Coronary artery (tissue), 2 donors: ENCODE results near the gene HSPA12A.

Source experiments
- DNase-seq: peaks from one replicate; pipeline ENCODE4 v3.0.0-alpha.2; 2017; ENCODE audit warnings: low spot score
- H3K27ac ChIP-seq, 2 donors: fragments of 200-600 bp; sonication (generic); one replicate each; pipeline ENCODE4 v1.5.1; 2016 to 2019
- H3K4me3 ChIP-seq: fragments of 200-600 bp; sonication (generic); 2 replicates; pipeline ENCODE4 v1.5.1; 2016; ENCODE audit warnings: mild to moderate bottlenecking, moderate library complexity
- CTCF ChIP-seq: fragments of 200-600 bp; sonication (generic); IDR thresholded peaks from one replicate; pipeline ENCODE4 v1.5.1; 2019; ENCODE audit warnings: antibody characterized with exemption

HSPA12A gene

DNA sequence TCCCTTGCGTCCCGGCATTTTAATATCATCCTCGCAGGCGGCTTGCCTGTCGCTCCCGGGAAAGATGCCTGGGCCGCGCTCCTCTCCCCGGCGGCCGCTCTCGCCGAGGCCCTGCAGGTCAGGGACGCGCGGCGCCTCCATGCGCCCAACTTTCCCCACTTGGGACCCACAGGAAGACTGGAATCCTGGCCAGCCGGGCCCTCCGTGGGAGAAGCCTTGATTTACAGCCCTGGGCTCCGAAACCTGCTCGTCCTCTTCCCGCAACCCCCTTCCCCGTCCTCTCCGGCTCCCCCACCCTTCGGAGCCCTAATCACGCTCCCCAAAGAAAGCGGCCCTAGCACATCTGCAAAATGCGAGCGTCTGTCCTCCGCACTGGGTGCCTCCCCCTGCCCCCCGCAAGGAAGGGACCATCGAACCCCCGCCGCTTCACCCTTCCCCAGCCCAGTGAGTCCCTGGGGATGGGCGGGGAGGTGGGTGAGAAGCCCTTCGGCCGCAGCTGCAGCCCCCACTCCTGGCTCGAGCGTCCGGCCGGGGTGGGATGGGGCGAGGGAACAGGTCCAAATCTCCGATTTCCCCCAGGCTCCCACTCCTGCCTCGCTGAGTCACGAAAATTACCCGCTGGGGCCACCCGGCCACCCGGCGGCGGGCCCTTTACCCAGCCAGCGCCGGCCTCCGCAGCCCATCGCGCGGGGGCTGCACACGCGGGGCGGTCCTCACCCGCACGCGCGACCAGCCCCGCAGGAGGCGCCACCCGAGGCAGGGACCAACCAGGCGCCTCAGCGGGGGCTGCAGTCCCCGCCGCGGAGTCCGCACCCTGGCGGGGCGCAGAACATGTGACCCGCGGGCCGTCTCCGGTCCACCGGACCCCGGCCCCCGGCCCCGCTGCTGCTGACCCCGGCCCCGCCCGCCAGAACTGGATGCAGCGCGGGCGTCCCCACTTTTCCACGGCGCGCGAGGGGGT lies 695 bp downstream of the HSPA12A start:
- TF ChIP-seq CTCF = no peak
- Histone ChIP-seq H3K27ac (peak overlapping the region; percentile 93 to 94), H3K4me3 (peak overlapping the region; percentile 94)
- DNase-seq = peak; percentile 79

DNA sequence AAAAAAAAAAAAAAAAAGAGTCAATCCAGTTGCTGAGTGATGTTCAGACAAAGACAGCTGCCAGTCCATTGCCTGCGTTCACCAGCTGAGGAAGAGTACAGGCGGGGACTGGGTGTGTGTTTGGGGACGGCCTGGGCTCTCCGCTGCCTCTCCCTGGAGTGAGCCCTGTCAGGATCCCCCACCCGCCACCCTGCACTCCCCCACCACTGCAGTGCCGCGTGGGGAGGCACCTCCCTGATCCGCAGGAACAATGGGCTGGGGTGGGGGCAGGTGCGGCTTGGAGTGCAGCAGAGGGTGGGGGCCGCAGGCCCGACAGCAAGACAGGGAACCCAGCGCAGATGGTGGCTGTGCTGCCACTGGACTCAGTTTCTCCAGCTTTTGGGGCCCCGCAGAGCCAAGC lies 1.4 kb downstream of the HSPA12A start:
- no peak for DNase-seq
- Histone ChIP-seq H3K27ac (peak overlapping the region; percentile 18 to 94), H3K4me3 (peak overlapping the region; percentile 94)
- no peak for TF ChIP-seq CTCF

- no peak overlapping the region for H3K4me3 ChIP-seq
- H3K27ac ChIP-seq = no peak overlapping the region
- TF ChIP-seq CTCF = no peak
- no peak for DNase-seq
These were observed 4.0 kb downstream of the HSPA12A start for GRCh38 chr10:116738339-116738738.

- Histone ChIP-seq H3K4me3 (no peak overlapping the region), H3K27ac (no peak overlapping the region)
- TF ChIP-seq CTCF = no peak
- DNase-seq = no peak
These were observed 4.6 kb downstream of the HSPA12A start for GRCh38 chr10:116737627-116738327.

- Histone ChIP-seq H3K27ac (no peak overlapping the region), H3K4me3 (no peak overlapping the region)
- no peak for DNase-seq
- no peak for TF ChIP-seq CTCF
These were observed 8.8 kb downstream of the HSPA12A start for GRCh38 chr10:116733566-116733965.

GRCh38 chr10:116732573-116732972 lies 9.8 kb downstream of the HSPA12A start:
- Histone ChIP-seq H3K27ac (peak overlapping the region in 1 of 2 donors; percentile 35), H3K4me3 (no peak overlapping the region)
- no peak for TF ChIP-seq CTCF
- no peak for DNase-seq
